ENCODE measurements around the gene CELSR2.

DNA sequence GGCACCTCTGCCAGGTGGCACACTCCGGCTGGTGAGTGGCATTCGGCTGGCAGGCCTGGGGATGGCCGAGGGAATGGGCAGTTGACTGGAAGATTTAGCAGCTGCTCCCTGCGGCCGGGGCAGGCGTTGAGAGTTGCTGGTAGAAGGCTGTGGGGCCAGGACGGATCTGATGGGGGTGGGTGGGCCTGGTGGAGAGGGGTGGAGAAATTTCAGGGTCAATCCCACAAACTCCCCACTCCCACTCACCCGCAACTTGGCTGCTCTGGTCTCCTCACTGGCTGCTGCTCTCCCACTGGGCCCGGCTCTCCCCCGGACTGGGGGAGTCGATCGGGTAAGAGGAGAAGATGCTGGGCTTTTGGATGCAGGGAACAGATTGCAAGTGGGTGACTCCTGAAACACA is 31.5 kb downstream of the CELSR2 start:
- TF ChIP-seq, protein P1, sequence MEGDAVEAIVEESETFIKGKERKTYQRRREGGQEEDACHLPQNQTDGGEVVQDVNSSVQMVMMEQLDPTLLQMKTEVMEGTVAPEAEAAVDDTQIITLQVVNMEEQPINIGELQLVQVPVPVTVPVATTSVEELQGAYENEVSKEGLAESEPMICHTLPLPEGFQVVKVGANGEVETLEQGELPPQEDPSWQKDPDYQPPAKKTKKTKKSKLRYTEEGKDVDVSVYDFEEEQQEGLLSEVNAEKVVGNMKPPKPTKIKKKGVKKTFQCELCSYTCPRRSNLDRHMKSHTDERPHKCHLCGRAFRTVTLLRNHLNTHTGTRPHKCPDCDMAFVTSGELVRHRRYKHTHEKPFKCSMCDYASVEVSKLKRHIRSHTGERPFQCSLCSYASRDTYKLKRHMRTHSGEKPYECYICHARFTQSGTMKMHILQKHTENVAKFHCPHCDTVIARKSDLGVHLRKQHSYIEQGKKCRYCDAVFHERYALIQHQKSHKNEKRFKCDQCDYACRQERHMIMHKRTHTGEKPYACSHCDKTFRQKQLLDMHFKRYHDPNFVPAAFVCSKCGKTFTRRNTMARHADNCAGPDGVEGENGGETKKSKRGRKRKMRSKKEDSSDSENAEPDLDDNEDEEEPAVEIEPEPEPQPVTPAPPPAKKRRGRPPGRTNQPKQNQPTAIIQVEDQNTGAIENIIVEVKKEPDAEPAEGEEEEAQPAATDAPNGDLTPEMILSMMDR (IDR thresholded peaks at IDR 0.05): no peak
- TF ChIP-seq POLR2A (IDR thresholded peaks at IDR 0.05): no peak
- TF ChIP-seq EP300 (IDR thresholded peaks at IDR 0.05): no peak
